HL-60 (cell line): ENCODE data around the gene FASTK.

Experiments used
- DNase-seq, 2 experiments: peaks; one replicate each; pipeline ENCODE4 v3.0.0-alpha.2; 2010 to 2020; ENCODE audit warnings: low read depth in 1 of 2, low spot score in 1 of 2
- H3K27ac ChIP-seq: fragments of 250-450 bp; sonication (Bioruptor Pico); replicated peaks from 2 replicates; pipeline ENCODE4 v1.5.1; 2020; ENCODE audit warnings: mild to moderate bottlenecking, moderate library complexity
- H3K27me3 ChIP-seq: fragments of 250-450 bp; sonication (Bioruptor Pico); 2 replicates; pipeline ENCODE4 v1.5.1; 2021; ENCODE audit warnings: mild to moderate bottlenecking, moderate library complexity; ENCODE audit not compliant: insufficient read depth, poor library complexity, severe bottlenecking
- H3K4me3 ChIP-seq: replicated peaks from 2 replicates; pipeline ENCODE4 v1.5.1; 2011; ENCODE audit warnings: mild to moderate bottlenecking, control low read depth, low read length; ENCODE audit not compliant: insufficient read depth
- GABPA ChIP-seq: IDR thresholded peaks from 2 replicates; pipeline ENCODE4 v1.6.1; 2012; ENCODE audit warnings: low read depth
- POLR2AphosphoS5 ChIP-seq: IDR thresholded peaks from 2 replicates; pipeline ENCODE4 v1.6.1; 2012; ENCODE audit warnings: low read depth
- SPI1 ChIP-seq: IDR thresholded peaks from 2 replicates; pipeline ENCODE4 v1.6.1; 2012; ENCODE audit warnings: low read depth, mild to moderate bottlenecking, borderline replicate concordance
- TF ChIP-seq, protein P1 (sequence below): IDR thresholded peaks from 2 replicates; pipeline ENCODE4 v1.6.1; 2012; ENCODE audit warnings: low read depth; ENCODE audit not compliant: insufficient replicate concordance
- TF ChIP-seq, protein P2 (sequence below): IDR thresholded peaks from one replicate; pipeline ENCODE4 v1.5.1; 2011; ENCODE audit warnings: low read length, control low read depth, inconsistent platforms; ENCODE audit not compliant: insufficient read depth

Gene FASTK

DNA sequence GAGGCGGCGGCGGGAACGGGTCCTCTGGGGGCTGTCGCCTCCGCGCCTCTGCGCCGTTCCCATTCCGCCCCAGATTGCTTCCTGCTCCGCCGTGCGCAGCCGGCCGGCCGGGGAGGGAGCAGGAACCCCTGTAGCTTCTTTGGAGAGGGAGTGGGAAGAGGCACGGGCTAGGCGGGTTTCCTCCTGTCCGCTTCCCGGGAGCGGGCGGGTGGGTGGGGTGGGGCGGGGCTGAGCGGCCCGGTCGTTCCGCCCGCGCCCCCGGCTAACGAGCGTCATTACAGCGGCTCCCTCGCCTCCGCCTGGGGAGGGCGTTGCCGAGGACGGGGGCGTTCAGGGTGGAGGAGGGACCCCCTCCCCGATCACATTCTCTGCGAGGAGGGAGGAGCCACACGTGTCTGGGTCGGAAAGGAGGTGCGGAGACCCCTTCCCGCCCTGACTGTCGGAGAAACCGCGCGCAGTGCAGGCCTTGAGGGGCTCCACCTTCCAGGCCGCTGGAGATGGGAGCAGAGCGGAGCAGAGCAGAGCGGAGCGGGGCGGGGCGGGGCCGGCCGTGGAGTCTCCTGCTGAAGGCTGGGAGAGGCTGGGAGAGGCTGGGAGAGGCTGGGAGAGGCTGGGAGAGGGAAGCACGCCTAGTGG is 45.4 kb upstream of the FASTK start:
- Histone ChIP-seq H3K27me3 (no peaks in the 10 kb centered on the region), H3K4me3 (no peak overlapping the region), H3K27ac (no peak overlapping the region)
- DNase-seq = no peak
- TF ChIP-seq GABPA = no peak
- TF ChIP-seq POLR2AphosphoS5 = no peak
- TF ChIP-seq SPI1 = no peak
- TF ChIP-seq, protein P1, sequence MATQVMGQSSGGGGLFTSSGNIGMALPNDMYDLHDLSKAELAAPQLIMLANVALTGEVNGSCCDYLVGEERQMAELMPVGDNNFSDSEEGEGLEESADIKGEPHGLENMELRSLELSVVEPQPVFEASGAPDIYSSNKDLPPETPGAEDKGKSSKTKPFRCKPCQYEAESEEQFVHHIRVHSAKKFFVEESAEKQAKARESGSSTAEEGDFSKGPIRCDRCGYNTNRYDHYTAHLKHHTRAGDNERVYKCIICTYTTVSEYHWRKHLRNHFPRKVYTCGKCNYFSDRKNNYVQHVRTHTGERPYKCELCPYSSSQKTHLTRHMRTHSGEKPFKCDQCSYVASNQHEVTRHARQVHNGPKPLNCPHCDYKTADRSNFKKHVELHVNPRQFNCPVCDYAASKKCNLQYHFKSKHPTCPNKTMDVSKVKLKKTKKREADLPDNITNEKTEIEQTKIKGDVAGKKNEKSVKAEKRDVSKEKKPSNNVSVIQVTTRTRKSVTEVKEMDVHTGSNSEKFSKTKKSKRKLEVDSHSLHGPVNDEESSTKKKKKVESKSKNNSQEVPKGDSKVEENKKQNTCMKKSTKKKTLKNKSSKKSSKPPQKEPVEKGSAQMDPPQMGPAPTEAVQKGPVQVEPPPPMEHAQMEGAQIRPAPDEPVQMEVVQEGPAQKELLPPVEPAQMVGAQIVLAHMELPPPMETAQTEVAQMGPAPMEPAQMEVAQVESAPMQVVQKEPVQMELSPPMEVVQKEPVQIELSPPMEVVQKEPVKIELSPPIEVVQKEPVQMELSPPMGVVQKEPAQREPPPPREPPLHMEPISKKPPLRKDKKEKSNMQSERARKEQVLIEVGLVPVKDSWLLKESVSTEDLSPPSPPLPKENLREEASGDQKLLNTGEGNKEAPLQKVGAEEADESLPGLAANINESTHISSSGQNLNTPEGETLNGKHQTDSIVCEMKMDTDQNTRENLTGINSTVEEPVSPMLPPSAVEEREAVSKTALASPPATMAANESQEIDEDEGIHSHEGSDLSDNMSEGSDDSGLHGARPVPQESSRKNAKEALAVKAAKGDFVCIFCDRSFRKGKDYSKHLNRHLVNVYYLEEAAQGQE = no peak
- TF ChIP-seq, protein P2, sequence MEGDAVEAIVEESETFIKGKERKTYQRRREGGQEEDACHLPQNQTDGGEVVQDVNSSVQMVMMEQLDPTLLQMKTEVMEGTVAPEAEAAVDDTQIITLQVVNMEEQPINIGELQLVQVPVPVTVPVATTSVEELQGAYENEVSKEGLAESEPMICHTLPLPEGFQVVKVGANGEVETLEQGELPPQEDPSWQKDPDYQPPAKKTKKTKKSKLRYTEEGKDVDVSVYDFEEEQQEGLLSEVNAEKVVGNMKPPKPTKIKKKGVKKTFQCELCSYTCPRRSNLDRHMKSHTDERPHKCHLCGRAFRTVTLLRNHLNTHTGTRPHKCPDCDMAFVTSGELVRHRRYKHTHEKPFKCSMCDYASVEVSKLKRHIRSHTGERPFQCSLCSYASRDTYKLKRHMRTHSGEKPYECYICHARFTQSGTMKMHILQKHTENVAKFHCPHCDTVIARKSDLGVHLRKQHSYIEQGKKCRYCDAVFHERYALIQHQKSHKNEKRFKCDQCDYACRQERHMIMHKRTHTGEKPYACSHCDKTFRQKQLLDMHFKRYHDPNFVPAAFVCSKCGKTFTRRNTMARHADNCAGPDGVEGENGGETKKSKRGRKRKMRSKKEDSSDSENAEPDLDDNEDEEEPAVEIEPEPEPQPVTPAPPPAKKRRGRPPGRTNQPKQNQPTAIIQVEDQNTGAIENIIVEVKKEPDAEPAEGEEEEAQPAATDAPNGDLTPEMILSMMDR = no peak

DNA sequence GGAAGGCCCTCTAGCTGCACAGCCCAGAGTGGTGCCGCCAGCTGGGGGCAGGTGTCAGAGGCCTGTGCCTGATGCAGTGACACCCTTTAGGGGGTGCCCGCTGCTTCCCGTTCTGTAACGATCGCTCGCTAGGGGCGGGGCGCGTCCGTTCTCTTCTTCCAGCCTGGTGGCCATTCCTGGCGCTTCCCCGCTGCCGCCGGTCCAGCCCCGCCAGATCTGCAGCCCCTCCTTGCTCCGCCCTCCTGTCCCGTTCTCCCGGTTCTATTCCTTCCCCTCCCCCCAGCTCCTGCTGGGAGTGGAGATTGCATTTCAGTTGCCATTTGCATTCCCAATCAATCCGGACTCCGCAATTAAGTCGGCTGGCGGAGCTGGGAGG is 44.8 kb upstream of the FASTK start:
- no peak overlapping the region for H3K27ac ChIP-seq
- TF ChIP-seq, protein P1 = no peak
- TF ChIP-seq POLR2AphosphoS5 (no peak), SPI1 (no peak), GABPA (no peak)
- TF ChIP-seq, protein P2 = no peak
- no peak for DNase-seq
- no peaks in the 10 kb centered on the region for H3K27me3 ChIP-seq
- H3K4me3 ChIP-seq = no peak overlapping the region

DNA sequence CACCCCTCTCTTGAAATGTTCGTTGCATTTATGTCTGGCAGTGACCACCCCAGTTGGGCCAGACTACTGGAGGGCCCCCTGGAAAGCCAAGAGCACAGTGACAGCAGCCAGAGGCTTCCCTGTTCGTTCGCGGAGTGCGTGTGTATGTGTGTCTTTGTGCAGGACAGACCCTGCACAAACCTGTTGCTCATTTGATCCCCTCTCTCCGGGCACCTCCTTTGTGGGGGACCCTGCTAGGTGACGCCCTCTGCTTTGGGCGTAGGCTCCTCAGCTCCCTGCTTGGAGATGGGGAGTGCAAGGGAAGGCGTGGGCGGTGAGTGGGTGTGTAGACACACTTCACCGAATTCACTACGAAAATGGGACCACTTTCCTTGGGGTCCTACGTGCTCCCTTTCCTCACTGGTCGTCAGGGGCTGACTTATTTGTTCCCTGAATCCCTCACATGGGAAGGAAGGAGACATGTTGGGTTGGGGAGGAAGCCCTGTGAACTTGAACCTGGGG is 44.3 kb upstream of the FASTK start:
- no peak for TF ChIP-seq POLR2AphosphoS5
- no peak for TF ChIP-seq GABPA
- TF ChIP-seq SPI1 = no peak
- TF ChIP-seq, protein P1 = no peak
- TF ChIP-seq, protein P2 = no peak

More for the DNA sequence above, 44.3 kb upstream of the FASTK start:
- Histone ChIP-seq H3K27me3 (no peaks in the 10 kb centered on the region), H3K4me3 (no peak overlapping the region), H3K27ac (no peak overlapping the region)
- no peak for DNase-seq
